ENCODE measurements around the gene SIAH1. TPM values are rescaled to one million over a fixed set of nuclear protein-coding genes. Genes with fewer than 3 reads are reported as not detected.

SIAH1 gene
- total RNA-seq, 2 donors from 2014 or later = 19.7 to 27.9 TPM

- Histone ChIP-seq H3K4me3 (no peak overlapping the region), H3K27ac (no peak overlapping the region), H3K4me1 (peaks cover 14% of the 10 kb centered on the region), H3K36me3 (no peaks in the 10 kb centered on the region), H3K9me3 (no peaks in the 10 kb centered on the region), H3K9ac (ENCODE audit: low read depth in 2 of 2, low read length in 2 of 2) (no peak overlapping the region), H3K27me3 (no peaks in the 10 kb centered on the region)
- intact Hi-C loops (cut with DNase I) = no loop called here
- DNase-seq = no peak
- TF ChIP-seq, protein P1, sequence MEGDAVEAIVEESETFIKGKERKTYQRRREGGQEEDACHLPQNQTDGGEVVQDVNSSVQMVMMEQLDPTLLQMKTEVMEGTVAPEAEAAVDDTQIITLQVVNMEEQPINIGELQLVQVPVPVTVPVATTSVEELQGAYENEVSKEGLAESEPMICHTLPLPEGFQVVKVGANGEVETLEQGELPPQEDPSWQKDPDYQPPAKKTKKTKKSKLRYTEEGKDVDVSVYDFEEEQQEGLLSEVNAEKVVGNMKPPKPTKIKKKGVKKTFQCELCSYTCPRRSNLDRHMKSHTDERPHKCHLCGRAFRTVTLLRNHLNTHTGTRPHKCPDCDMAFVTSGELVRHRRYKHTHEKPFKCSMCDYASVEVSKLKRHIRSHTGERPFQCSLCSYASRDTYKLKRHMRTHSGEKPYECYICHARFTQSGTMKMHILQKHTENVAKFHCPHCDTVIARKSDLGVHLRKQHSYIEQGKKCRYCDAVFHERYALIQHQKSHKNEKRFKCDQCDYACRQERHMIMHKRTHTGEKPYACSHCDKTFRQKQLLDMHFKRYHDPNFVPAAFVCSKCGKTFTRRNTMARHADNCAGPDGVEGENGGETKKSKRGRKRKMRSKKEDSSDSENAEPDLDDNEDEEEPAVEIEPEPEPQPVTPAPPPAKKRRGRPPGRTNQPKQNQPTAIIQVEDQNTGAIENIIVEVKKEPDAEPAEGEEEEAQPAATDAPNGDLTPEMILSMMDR (IDR thresholded peaks at IDR 0.05) = no peak
These were observed 17.7 kb downstream of the SIAH1 start for GRCh38 chr16:48367441-48368049.

- peaks cover 14% of the 10 kb centered on the region for H3K4me1 ChIP-seq
- H3K9ac ChIP-seq (ENCODE audit: low read depth in 2 of 2, low read length in 2 of 2) = peak overlapping the region; percentile 70 to 89
- peak overlapping the region; percentile 83 for H3K27ac ChIP-seq
- DNase-seq = peak; percentile 65
- H3K27me3 ChIP-seq = no peaks in the 10 kb centered on the region
- TF ChIP-seq, protein P1 (IDR thresholded peaks at IDR 0.05) = no peak
- intact Hi-C loops (cut with DNase I) = no loop called here
- no peaks in the 10 kb centered on the region for H3K36me3 ChIP-seq
- H3K9me3 ChIP-seq = no peaks in the 10 kb centered on the region
- peak overlapping the region; percentile 40 for H3K4me3 ChIP-seq
These were observed 18.8 kb downstream of the SIAH1 start for GRCh38 chr16:48366165-48367093.

DNA sequence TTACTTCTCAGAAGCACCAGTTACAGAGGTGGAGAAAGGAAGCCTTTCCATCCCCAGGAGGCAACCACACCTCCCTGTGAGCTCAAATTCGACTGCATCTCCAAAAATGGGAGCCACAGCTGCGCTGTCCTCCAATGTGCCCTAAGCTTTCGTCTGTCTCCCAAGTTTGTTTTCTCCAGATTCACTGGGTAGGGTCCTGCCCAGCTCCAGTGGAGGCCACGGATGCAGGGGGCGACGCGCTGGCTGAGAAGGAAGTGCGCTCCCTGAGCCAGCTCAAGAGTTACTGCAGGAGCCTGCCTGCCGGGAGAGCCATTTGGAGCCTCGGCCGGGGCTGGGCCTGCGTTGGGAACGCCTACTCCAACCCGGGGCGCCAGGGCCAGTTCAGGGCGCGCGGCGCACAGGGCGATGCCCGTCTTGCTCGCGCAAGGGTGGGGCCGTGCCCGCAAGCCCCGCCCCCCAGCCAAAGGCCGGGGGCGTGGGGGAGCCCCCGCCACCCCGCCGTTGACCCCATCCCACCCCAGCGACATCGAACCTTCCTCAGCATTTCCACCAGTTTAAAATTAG is 19.5 kb downstream of the SIAH1 start:
- peak overlapping the region; percentile 70 to 89 for H3K9ac ChIP-seq (ENCODE audit: low read depth in 2 of 2, low read length in 2 of 2)
- intact Hi-C loops (cut with DNase I) = no loop called here
- H3K4me3 ChIP-seq = peak overlapping the region; percentile 40
- no peaks in the 10 kb centered on the region for H3K36me3 ChIP-seq
- no peaks in the 10 kb centered on the region for H3K27me3 ChIP-seq
- TF ChIP-seq, protein P1 (IDR thresholded peaks at IDR 0.05) = no peak
- peak; percentile 96 for DNase-seq
- peaks cover 14% of the 10 kb centered on the region for H3K4me1 ChIP-seq
- H3K9me3 ChIP-seq = no peaks in the 10 kb centered on the region
- peak overlapping the region; percentile 83 for H3K27ac ChIP-seq

GRCh38 chr16:48365025-48365600 is 20.1 kb downstream of the SIAH1 start:
- intact Hi-C loops (cut with DNase I) = no loop called here
- Histone ChIP-seq H3K4me3 (peak overlapping the region; percentile 40), H3K27ac (peak overlapping the region; percentile 83), H3K9ac (ENCODE audit: low read depth in 2 of 2, low read length in 2 of 2) (peak overlapping the region; percentile 68 to 84), H3K36me3 (no peaks in the 10 kb centered on the region), H3K4me1 (peaks cover 14% of the 10 kb centered on the region), H3K27me3 (no peaks in the 10 kb centered on the region), H3K9me3 (no peaks in the 10 kb centered on the region)
- peak; percentile 40 for DNase-seq
- TF ChIP-seq, protein P1 (IDR thresholded peaks at IDR 0.05) = no peak

DNA sequence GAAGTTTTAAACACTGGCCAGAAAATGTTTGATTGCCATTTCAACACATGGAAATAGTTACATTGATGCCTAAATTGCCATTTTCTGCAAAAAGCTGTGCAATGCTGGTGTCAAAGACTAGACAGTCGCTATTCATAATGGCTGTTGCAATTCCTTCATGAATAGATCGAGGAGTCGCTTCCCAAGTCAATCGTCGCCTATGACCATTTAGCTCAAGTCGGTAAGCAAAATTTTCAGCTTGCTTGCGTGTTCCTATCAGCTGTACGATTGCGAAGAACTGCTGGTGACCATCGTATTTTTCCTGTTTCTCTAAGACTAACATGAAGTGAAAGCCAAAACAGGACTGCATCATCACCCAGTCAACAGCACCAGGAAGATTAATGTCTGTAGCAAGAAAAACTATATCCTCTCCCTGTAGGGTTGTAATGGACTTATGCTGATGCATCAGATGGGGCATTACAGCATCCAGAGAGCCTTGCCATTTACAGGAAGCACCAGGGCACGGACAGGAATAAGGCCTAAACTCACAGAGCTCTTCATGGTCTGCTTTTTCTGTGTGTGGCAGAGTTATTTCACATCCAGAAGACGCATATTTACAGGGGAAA is 23.6 kb downstream of the SIAH1 start:
- Histone ChIP-seq H3K4me1 (peaks cover 6% of the 10 kb centered on the region), H3K36me3 (no peaks in the 10 kb centered on the region), H3K27ac (no peak overlapping the region), H3K9me3 (no peaks in the 10 kb centered on the region), H3K4me3 (no peak overlapping the region), H3K9ac (ENCODE audit: low read depth in 2 of 2, low read length in 2 of 2) (no peak overlapping the region), H3K27me3 (no peaks in the 10 kb centered on the region)
- no peak for DNase-seq
- intact Hi-C loops (cut with DNase I) = no loop called here
- TF ChIP-seq, protein P1 (IDR thresholded peaks at IDR 0.05) = no peak
